Neural cell (in vitro differentiated cells): ENCODE data around the gene EPS8.

Source experiments
- EZH2 ChIP-seq: fragments of 200-600, 300-800 bp; shearing (Covaris generic), sonication (generic); IDR thresholded peaks from 2 replicates; pipeline ENCODE4 v1.6.1; 2014; ENCODE audit warnings: antibody characterized with exemption, low read length, borderline replicate concordance, mild to moderate bottlenecking; ENCODE audit not compliant: insufficient read depth, poor library complexity, severe bottlenecking
- POLR2AphosphoS5 ChIP-seq: IDR thresholded peaks from 2 replicates; pipeline ENCODE4 v1.6.1; 2012
- RAD21 ChIP-seq: fragments of 450-650 bp; conservative IDR thresholded peaks from 2 replicates; pipeline ENCODE4 v1.6.1; 2014; ENCODE audit warnings: antibody characterized with exemption, mild to moderate bottlenecking, moderate library complexity
- TAF1 ChIP-seq: IDR thresholded peaks from 2 replicates; pipeline ENCODE4 v1.6.1; 2012; ENCODE audit warnings: low read depth
- TF ChIP-seq, protein P1 (sequence below): fragments of 450-650 bp; IDR thresholded peaks from 2 replicates; pipeline ENCODE4 v1.5.1; 2014; ENCODE audit warnings: antibody characterized with exemption, mild to moderate bottlenecking, moderate library complexity; ENCODE audit not compliant: poor library complexity, severe bottlenecking

DNA sequence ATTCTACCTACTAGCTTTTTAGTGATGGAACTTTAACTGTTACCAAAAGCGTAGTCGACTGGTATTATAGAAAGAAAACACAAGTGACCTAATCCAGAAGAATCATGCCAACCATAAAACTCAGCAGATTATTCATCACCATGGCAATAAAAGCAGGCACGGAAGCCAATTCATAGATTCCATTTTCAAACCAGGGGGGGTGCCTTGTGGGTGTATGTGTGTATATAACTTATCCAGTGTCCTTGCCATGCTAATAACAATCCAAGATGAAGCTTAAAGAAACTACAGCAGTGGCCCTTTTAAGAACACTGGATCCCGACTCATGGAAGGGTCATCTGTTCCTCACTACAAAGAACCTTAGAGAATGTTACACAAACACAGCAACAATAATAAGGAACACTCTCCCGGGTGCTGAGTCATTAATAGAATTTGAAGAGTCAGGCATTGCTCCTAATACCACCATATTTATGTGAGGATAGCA lies 61.0 kb downstream of the EPS8 start:
- TF ChIP-seq, protein P1, sequence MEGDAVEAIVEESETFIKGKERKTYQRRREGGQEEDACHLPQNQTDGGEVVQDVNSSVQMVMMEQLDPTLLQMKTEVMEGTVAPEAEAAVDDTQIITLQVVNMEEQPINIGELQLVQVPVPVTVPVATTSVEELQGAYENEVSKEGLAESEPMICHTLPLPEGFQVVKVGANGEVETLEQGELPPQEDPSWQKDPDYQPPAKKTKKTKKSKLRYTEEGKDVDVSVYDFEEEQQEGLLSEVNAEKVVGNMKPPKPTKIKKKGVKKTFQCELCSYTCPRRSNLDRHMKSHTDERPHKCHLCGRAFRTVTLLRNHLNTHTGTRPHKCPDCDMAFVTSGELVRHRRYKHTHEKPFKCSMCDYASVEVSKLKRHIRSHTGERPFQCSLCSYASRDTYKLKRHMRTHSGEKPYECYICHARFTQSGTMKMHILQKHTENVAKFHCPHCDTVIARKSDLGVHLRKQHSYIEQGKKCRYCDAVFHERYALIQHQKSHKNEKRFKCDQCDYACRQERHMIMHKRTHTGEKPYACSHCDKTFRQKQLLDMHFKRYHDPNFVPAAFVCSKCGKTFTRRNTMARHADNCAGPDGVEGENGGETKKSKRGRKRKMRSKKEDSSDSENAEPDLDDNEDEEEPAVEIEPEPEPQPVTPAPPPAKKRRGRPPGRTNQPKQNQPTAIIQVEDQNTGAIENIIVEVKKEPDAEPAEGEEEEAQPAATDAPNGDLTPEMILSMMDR = no peak
- TF ChIP-seq RAD21 (no peak), EZH2 (no peak), POLR2AphosphoS5 (no peak), TAF1 (no peak)
